K562 (cell line): ENCODE data around the gene OR56A3. TPM values are rescaled to one million over a fixed set of nuclear protein-coding genes. Genes with fewer than 3 reads are reported as not detected.

Source experiments
- ATAC-seq: fragments of 200-7000 bp; cut with Tn5 transposase; 3 replicates; pipeline ENCODE4 v1.9.1; 2020; ENCODE audit warnings: moderate library complexity
- BruUV-seq: library from RNA; stranded (reverse); fragments of 400-500 nt; replicated peaks from 2 replicates; lab custom pipeline; 2021; lab: Mats Ljungman, UMichigan
- CTCF ChIA-PET: fragments of 300-600 bp; formaldehyde crosslinking; extraction: SDS; loops from one replicate; lab custom pipeline; 2021; ENCODE audit warnings: low intra/inter-chr PET ratio; lab: Yijun Ruan, JAX
- POLR2A ChIA-PET: fragments of 300-600, 350-650 bp; sonication (Branson Sonifier 250); formaldehyde crosslinking; extraction: SDS; loops from one replicate; lab custom pipeline; 2021; ENCODE audit warnings: antibody characterized with exemption, inconsistent platforms; lab: Yijun Ruan, JAX
- DNase-seq, 4 experiments: peaks; one replicate each; pipeline versions ENCODE4 v3.0.0 to v3.0.0-alpha.2; 2011 to 2018; ENCODE audit warnings: low spot score in 3 of 4, mixed read lengths in 3 of 4; ENCODE audit errors: extremely low read depth in 1 of 4
- FAIRE-seq: peaks from 2 replicates; lab custom pipeline; 2011; peaks lifted over from hg19 to GRCh38; lab: Jason Lieb, UNC
- H2AFZ ChIP-seq: 2 replicates; pipeline ENCODE4 v1.6.0; 2011; ENCODE audit warnings: low read depth, low read length, control low read depth, inconsistent platforms
- H3K27ac ChIP-seq: fragments of 200-600 bp; 3 replicates; pipeline ENCODE4 v1.8.0; 2011; ENCODE audit warnings: low read depth, mild to moderate bottlenecking, control low read depth, inconsistent platforms, low read length, moderate library complexity, mixed read lengths; ENCODE audit errors: extremely low read depth
- H3K27me3 ChIP-seq, 2 experiments: fragments of 300-600 bp in 1 of 2; 2 replicates in 1 of 2; 3 replicates in 1 of 2; pipeline versions ENCODE4 v1.6.0 to v1.8.0; 2011; ENCODE audit warnings: inconsistent platforms in 2 of 2, low read length in 2 of 2, mild to moderate bottlenecking in 1 of 2, mixed read lengths in 1 of 2, moderate library complexity in 1 of 2; ENCODE audit not compliant: control insufficient read depth in 2 of 2, insufficient read depth in 2 of 2
- H3K36me3 ChIP-seq: fragments of 300-600 bp; 3 replicates; pipeline ENCODE4 v1.8.0; 2011; ENCODE audit warnings: mild to moderate bottlenecking, low read length, inconsistent platforms; ENCODE audit not compliant: control insufficient read depth, insufficient read depth
- H3K4me1 ChIP-seq, 2 experiments: fragments of 200-600 bp in 1 of 2; replicated peaks in 1 of 2; 2 replicates in 1 of 2; 3 replicates in 1 of 2; pipeline versions ENCODE4 v1.5.1 to v1.8.0; 2011; ENCODE audit warnings: inconsistent platforms in 2 of 2, low read length in 2 of 2, mild to moderate bottlenecking in 1 of 2, mixed read lengths in 1 of 2, moderate library complexity in 1 of 2; ENCODE audit not compliant: control insufficient read depth in 2 of 2, insufficient read depth in 2 of 2
- H3K4me2 ChIP-seq: 2 replicates; pipeline ENCODE4 v1.6.1; 2011; ENCODE audit warnings: low read length, control low read depth, inconsistent platforms, mixed read lengths; ENCODE audit not compliant: insufficient read depth
- H3K4me3 ChIP-seq: fragments of 200-600 bp; sonication (generic), shearing (Covaris generic); 2 replicates; pipeline ENCODE4 v1.5.1; 2016; ENCODE audit warnings: control low read depth, inconsistent platforms
- H3K79me2 ChIP-seq: fragments of 200-600 bp; 3 replicates; pipeline ENCODE4 v1.8.0; 2011; ENCODE audit warnings: low read length, inconsistent platforms; ENCODE audit not compliant: control insufficient read depth, insufficient read depth
- H3K9ac ChIP-seq, 2 experiments: 2 replicates each; pipeline versions ENCODE4 v1.6.0 to v1.6.1; 2011; ENCODE audit warnings: low read depth in 2 of 2, low read length in 2 of 2, control low read depth in 1 of 2, inconsistent platforms in 1 of 2, mild to moderate bottlenecking in 1 of 2, mixed read lengths in 1 of 2; ENCODE audit not compliant: insufficient read depth in 1 of 2
- H3K9me1 ChIP-seq: one replicate; pipeline ENCODE4 v1.6.0; 2011; ENCODE audit warnings: inconsistent platforms, mild to moderate bottlenecking, low read length, moderate library complexity; ENCODE audit not compliant: control insufficient read depth, insufficient read depth
- H3K9me3 ChIP-seq: replicated peaks from 2 replicates; pipeline ENCODE4 v1.5.1; 2011; ENCODE audit warnings: low read depth, low read length, inconsistent platforms; ENCODE audit not compliant: control insufficient read depth, insufficient read depth
- H4K20me1 ChIP-seq: replicated peaks from 2 replicates; pipeline ENCODE4 v1.6.1; 2011; ENCODE audit warnings: low read length, inconsistent platforms, mixed read lengths; ENCODE audit not compliant: control insufficient read depth, insufficient read depth
- CBX2 ChIP-seq: fragments of 200-600 bp; sonication (generic); IDR thresholded peaks from one replicate; pipeline ENCODE4 v1.6.1; 2012; ENCODE audit warnings: mild to moderate bottlenecking, low read length, inconsistent platforms; ENCODE audit not compliant: insufficient read depth, poor library complexity, severe bottlenecking
- CTCF ChIP-seq, 3 experiments: IDR thresholded peaks in 2 of 3; conservative IDR thresholded peaks in 1 of 3; 2 replicates each; pipeline ENCODE4 v1.5.1; 2011 to 2012; ENCODE audit warnings: low read length in 3 of 3, mild to moderate bottlenecking in 3 of 3, control low read depth in 2 of 3, improper control_type of control experiment in 1 of 3, inconsistent platforms in 1 of 3, low read depth in 1 of 3, mixed read lengths in 1 of 3, moderate library complexity in 1 of 3; ENCODE audit not compliant: insufficient read depth in 2 of 3
- ETS2 ChIP-seq: IDR thresholded peaks from 2 replicates; pipeline ENCODE4 v1.6.1; 2016; ENCODE audit warnings: borderline replicate concordance, missing genetic modification characterization, mild to moderate bottlenecking, moderate library complexity, missing compliant biosample characterization; ENCODE audit not compliant: poor library complexity, severe bottlenecking
- FOXK2 ChIP-seq, 2 experiments: fragments of 450-650 bp; IDR thresholded peaks in 1 of 2; conservative IDR thresholded peaks in 1 of 2; 2 replicates each; pipeline ENCODE4 v1.6.1; 2016; ENCODE audit warnings: low read depth in 2 of 2, mild to moderate bottlenecking in 1 of 2
- RAD21 ChIP-seq, 2 experiments: fragments of 250-450 bp in 1 of 2; fragments of 450-650 bp in 1 of 2; sonication (Bioruptor Pico) in 1 of 2; formaldehyde crosslinking in 1 of 2; IDR thresholded peaks in 1 of 2; conservative IDR thresholded peaks in 1 of 2; 2 replicates each; pipeline versions ENCODE4 v1.4.0 to v1.8.0; 2020 to 2022; ENCODE audit warnings: mild to moderate bottlenecking in 2 of 2, moderate library complexity in 1 of 2
- SMC3 ChIP-seq: conservative IDR thresholded peaks from 2 replicates; pipeline ENCODE4 v1.6.1; 2011; ENCODE audit warnings: low read depth, low read length, improper control_type of control experiment; ENCODE audit not compliant: insufficient read depth
- ZNF436 ChIP-seq: fragments of 250-450, 450-650 bp; sonication (Bioruptor Pico); formaldehyde crosslinking; IDR thresholded peaks from 2 replicates; pipeline ENCODE4 v1.7.0; 2020; ENCODE audit warnings: mild to moderate bottlenecking
- WGBS: fragments of 100-300 bp; shearing (Covaris generic); methylation state at CpG from one replicate; pipeline ENCODE4 v1.1.6; 2016; ENCODE audit warnings: low coverage, mixed read lengths; ENCODE audit not compliant: insufficient coverage; ENCODE audit errors: missing lambda C conversion rate; 5-methylcytosine and 5-hydroxymethylcytosine counted together
- in situ Hi-C: fragments of 300-500 bp; cut with MboI; formaldehyde crosslinking; loops from 4 replicates; pipeline ENCODE4 v1.15.0; 2018; ENCODE audit warnings: inconsistent platforms, mixed read lengths
- intact Hi-C: fragments of 100-400 bp; cut with micrococcal nuclease; formaldehyde crosslinking; loops from 2 replicates; pipeline ENCODE4 v1.14.2; 2022
- polyA plus RNA-seq, 8 experiments: library from polyadenylated mRNA; depleted of rRNA in 4 of 8; stranded (reverse) in 5 of 8; unstranded in 3 of 8; fragments of >200 nt; fragmentation: Nextera tagmentation in 2 of 8; fragmentation: Illumina TruSeq in 1 of 8; extraction: Ambion mirVana in 2 of 8; extraction: Trizol in 1 of 8; gene quantifications; 2 replicates each; pipeline versions ENCODE4 v1.2.1 to v1.2.3, GENCODE V29; 2011 to 2014; ENCODE audit warnings: inconsistent platforms in 1 of 8, missing spikeins in 1 of 8
- total RNA-seq, 7 experiments: library from RNA; depleted of rRNA in 6 of 7; stranded (reverse); fragments of >200 nt in 6 of 7; fragmentation: Illumina TruSeq in 2 of 7; extraction: Trizol in 2 of 7; gene quantifications; 2 replicates each; pipeline versions ENCODE4 v1.2.1 to v1.2.3, GENCODE V29; 2011 to 2021; ENCODE audit warnings: low replicate concordance in 1 of 7

The OR56A3 gene
- total and polyA plus RNA-seq, 9 of the 15 experiments (the other 6 are each of a cell fraction or from before 2014, with no cell fraction given), result not detected

GRCh38 chr11:5992150-5992549 lies 50.1 kb downstream of the OR56A3 start:
- in situ Hi-C loops, result no loop called here
- FAIRE-seq, result no peak
- Histone ChIP-seq H3K4me3 (no peak overlapping the region), H2AFZ (no peak overlapping the region), H3K27me3 (peaks cover 0 to 11% of the 10 kb centered on the region in 2 experiments; a peak in 1 of 5 replicates), H3K9ac (no peak overlapping the region), H3K9me3 (no peaks in the 10 kb centered on the region), H3K79me2 (no peaks in the 10 kb centered on the region), H3K36me3 (no peaks in the 10 kb centered on the region), H3K4me2 (no peak overlapping the region), H3K9me1 (no peaks in the 10 kb centered on the region), H4K20me1 (no peaks in the 10 kb centered on the region), H3K4me1 (no peaks in the 10 kb centered on the region), H3K27ac (no peak overlapping the region)
- WGBS, result 2% methylated on average over 3 of the region's 3 CpGs
- no TSS peak for BruUV-seq
- TF ChIP-seq ZNF436 (CRISPR knock-in tag) (no peak), FOXK2 (conservative IDR thresholded peaks at IDR 0.05 in 1 of 2, IDR thresholded peaks at IDR 0.05 in 1 of 2; ENCODE audit: low read depth in 2 of 2) (no peak)
- intact Hi-C loops, result no loop called here
- CTCF ChIA-PET, result interaction anchor here (1.1 kb wide), 1 partner anchor 361 kb away, joined by 4 read pairs; no protein-coding TSS in a partner anchor
- DNase-seq, result no peak
- POLR2A ChIA-PET, result interaction anchor here (1.0 to 1.5 kb wide), 3 partner anchors 9 to 275 kb away, joined by 3 to 4 read pairs (median 4); no protein-coding TSS in a partner anchor
- ATAC-seq, result no peak

GRCh38 chr11:5992604-5993251 lies 50.7 kb downstream of the OR56A3 start:
- Histone ChIP-seq H4K20me1 (no peaks in the 10 kb centered on the region), H3K4me1 (no peaks in the 10 kb centered on the region), H3K4me3 (no peak overlapping the region), H3K9ac (no peak overlapping the region), H3K4me2 (no peak overlapping the region), H3K27me3 (peaks cover 0 to 11% of the 10 kb centered on the region in 2 experiments; a peak in 1 of 5 replicates), H3K79me2 (no peaks in the 10 kb centered on the region), H3K9me3 (no peaks in the 10 kb centered on the region), H3K9me1 (no peaks in the 10 kb centered on the region), H3K27ac (no peak overlapping the region), H2AFZ (no peak overlapping the region), H3K36me3 (no peaks in the 10 kb centered on the region)
- FAIRE-seq, result peak; percentile 68
- 5% methylated on average over 3 of the region's 3 CpGs for WGBS
- ATAC-seq, result peak; percentile 74
- in situ Hi-C loops (no loop called here), intact Hi-C loops (no loop called here)
- CTCF ChIA-PET, result interaction anchor here (0.6 to 1.1 kb wide), 3 partner anchors 361 to 676 kb away, joined by 3 to 4 read pairs (median 3); no protein-coding TSS in a partner anchor
- BruUV-seq, result no TSS peak
- POLR2A ChIA-PET, result interaction anchor here (1.0 to 1.5 kb wide), 2 partner anchors 11 to 275 kb away, joined by 3 to 4 read pairs; no protein-coding TSS in a partner anchor
- TF ChIP-seq CBX2 (no peak), RAD21 (CRISPR knock-in tag; conservative IDR thresholded peaks at IDR 0.05 in 1 of 2, IDR thresholded peaks at IDR 0.05 in 1 of 2) (peak; percentile 42 to 53), ETS2 (tag) (no peak), SMC3 (0 out of 2 replicates have a peak, but pooled peaks have one; percentile 13), CTCF (IDR thresholded peaks at IDR 0.05 in 2 of 3, conservative IDR thresholded peaks at IDR 0.05 in 1 of 3; ENCODE audit: insufficient read depth in 2 of 3, low read depth in 1 of 3, low read length in 3 of 3) (peak; percentile 50 to 59 (median 56))
- DNase-seq, result peak; percentile 34 to 61 (median 47)
